AG10803 (cell line): ENCODE data around the gene TMEM123.
"Not testable (repeated sequence)": the region's sequence is repeated elsewhere in the genome, so short reads cannot be mapped to it uniquely, and the experiment has no call there.

Experiments
- DNase-seq: peaks from one replicate; pipeline ENCODE4 v3.0.0; 2010; ENCODE audit warnings: low read depth
- H3K4me3 ChIP-seq: 2 replicates; pipeline ENCODE4 v1.5.1; 2011; ENCODE audit warnings: mild to moderate bottlenecking, low read length, control low read depth
- TF ChIP-seq, protein P1 (sequence below): conservative IDR thresholded peaks from 2 replicates; pipeline ENCODE4 v1.5.1; 2011; ENCODE audit warnings: mild to moderate bottlenecking, low read length, control low read depth, inconsistent platforms

Gene TMEM123

DNA sequence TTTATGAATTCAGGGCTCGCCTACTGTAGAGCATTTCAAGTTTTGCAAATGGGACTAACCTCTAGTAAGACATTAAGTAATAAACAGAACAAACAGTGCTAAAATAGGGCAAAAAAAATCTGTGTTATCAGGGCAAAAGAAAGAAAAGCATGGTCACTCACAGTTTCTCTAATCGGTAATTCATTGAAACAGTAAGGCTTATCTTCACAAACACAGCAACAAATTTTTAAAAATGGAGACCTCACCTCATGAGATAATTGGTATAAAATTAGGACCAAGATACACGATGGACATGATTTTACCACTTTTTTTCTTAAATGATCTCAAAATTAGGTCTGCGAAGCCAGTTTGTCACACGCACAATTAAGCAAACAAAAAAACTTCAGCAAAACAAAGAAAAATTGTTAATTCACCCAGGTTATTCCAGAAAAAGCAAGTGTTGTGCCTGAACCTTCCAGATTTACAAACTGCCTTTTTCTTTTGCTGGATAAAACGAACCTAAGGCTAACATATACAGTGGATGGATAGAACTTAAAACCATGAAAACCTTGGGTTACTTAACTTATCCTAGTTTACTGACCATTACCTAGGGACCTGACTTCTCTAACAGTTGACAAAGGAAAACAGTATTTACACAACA lies 1.4 kb downstream of the TMEM123 start:
- TF ChIP-seq, protein P1, sequence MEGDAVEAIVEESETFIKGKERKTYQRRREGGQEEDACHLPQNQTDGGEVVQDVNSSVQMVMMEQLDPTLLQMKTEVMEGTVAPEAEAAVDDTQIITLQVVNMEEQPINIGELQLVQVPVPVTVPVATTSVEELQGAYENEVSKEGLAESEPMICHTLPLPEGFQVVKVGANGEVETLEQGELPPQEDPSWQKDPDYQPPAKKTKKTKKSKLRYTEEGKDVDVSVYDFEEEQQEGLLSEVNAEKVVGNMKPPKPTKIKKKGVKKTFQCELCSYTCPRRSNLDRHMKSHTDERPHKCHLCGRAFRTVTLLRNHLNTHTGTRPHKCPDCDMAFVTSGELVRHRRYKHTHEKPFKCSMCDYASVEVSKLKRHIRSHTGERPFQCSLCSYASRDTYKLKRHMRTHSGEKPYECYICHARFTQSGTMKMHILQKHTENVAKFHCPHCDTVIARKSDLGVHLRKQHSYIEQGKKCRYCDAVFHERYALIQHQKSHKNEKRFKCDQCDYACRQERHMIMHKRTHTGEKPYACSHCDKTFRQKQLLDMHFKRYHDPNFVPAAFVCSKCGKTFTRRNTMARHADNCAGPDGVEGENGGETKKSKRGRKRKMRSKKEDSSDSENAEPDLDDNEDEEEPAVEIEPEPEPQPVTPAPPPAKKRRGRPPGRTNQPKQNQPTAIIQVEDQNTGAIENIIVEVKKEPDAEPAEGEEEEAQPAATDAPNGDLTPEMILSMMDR: no peak
- peak overlapping the region; percentile 81 for H3K4me3 ChIP-seq
- no peak for DNase-seq

DNA sequence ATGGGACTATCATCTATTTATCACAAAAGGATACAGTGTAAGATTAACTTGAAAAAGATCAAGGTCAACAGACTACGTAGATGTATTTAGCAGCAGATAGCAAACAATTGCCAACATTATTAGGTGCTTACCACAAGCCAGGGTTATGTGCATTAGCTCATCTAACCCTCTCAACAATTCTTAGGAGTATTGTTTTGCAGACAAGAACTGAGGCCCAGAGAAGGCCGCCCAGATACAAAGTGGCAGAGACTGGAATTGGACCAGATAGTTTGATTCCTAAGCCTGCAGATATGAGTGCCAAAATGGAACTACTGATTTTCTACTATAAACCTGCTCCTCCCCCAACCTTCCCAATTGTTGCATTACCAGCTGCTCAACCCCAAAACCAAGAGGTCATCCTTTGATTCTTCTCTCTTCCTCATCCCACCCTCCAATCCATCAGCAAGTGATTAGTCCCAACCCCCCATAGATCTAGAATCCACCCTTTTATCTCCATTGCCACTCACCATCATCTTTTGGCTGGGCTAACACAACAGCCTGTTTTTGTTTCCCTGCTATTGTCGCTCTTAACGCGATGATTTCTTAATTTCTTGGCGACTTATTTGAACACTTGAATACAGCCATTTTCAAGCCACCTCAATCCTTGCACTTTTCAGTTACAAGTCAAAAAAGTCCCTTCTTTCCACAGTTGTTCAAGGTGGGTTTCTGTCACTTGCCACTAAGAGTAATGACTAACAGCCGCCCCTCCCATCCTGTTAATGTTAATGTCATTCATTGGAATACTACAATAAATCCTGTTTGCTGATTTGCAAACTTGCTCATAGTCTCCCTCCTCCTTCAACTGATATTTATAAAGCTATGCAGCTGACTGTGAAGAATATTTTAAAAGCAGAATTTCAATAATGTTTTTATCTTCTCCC lies 2.7 kb downstream of the TMEM123 start:
- no peak overlapping the region for H3K4me3 ChIP-seq
- no peak for DNase-seq
- TF ChIP-seq, protein P1: no peak

DNA sequence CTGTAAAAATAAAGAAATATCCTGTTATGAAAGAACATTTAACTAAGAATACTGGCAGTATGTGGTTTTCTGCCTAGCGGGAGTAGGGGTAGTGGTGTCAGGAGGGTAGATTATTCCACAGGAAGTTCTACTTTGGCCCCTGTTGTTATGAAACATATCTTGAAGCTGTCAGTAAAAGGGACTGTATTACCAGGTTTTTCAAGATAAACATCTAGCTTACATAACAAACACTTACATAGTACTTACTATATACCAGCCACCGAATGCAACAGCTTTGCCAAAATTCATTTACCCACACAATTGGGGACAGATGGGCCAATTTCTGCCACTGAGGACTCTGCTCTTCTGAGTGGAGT lies 3.7 kb downstream of the TMEM123 start:
- TF ChIP-seq, protein P1: no peak
- no peak for DNase-seq
- H3K4me3 ChIP-seq: no peak overlapping the region

DNA sequence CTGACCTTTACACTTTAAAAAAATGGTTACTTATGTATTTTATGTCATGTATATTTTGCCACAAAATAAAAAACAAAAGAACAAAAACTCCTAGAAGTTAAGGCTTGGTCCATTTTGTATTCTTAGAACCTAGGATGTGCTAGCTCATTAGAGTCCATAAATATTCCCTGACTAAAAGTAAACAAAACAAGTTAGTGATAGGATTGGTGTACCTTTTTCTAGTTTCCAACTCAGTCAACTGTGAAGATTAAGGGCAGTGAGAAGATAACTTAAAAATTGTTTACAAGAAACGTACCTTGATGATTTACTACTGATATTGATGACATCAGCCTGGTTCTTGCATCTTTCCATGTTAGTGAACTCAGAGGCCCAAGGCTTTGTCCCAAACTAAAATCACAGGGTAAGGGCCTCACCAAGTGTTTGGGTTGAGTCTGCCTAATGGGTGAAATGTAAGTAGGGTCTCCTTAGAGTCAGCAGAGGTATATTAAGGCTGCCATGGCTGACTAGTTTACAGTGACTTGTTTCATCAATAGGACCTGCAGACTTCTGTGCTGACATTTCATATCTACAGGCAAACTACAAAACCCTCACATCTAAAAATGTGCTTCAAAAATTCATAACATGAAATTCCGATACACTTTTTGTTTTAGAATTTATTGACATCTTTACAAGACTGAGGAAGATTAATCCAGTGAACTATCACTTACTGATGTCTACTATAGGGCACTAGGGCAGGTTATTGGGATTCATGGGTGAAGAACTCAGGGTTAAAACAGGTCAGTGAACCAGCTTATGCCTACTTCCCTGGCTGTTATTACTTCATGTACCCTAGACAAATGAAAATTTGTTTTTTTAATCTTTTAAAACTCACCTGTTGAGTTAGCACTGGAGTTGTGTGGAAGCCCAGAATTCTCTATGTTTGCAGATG lies 4.4 kb downstream of the TMEM123 start:
- DNase-seq: no peak
- H3K4me3 ChIP-seq: no peak overlapping the region
- TF ChIP-seq, protein P1: no peak

DNA sequence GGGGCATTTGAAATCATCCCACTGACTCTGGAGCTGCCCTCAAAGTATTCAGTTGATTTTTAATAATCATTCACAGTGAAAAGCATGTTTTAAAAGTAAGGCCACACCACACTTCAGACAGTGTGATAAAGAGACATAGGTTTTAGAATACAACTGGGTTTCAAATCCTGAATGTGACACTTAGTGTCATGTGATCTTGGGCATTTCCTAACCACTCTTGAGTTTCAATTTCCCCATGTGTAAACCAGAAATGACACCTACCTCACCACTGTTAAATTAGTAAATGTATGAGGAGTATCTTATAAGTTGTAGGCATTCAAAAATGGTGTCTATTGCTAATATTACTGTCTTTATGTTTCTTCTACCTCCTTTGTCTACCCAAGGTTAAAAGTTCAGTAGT lies 5.4 kb downstream of the TMEM123 start:
- no peak for DNase-seq
- TF ChIP-seq, protein P1: no peak
- no peak overlapping the region for H3K4me3 ChIP-seq

DNA sequence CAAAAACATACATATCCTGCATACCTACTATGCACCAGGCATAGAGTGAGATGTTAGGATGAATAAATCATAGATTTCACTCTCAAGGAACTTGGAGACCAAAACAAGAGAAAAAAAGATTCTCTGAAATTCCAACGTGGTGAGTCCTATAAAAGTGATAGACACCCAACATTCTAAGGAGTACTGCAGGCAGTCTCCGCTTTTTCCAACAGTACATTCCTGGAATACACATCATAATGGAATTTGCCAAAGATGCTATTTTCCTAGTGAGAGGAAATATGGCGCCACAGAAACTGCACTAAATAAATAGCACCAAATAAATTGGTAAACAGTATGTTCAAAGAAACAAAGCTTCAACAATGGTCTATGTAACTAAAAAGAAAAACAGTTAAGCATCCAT lies 6.0 kb downstream of the TMEM123 start:
- DNase-seq: peak; percentile 83
- H3K4me3 ChIP-seq: no peak overlapping the region
- TF ChIP-seq, protein P1: no peak

DNA sequence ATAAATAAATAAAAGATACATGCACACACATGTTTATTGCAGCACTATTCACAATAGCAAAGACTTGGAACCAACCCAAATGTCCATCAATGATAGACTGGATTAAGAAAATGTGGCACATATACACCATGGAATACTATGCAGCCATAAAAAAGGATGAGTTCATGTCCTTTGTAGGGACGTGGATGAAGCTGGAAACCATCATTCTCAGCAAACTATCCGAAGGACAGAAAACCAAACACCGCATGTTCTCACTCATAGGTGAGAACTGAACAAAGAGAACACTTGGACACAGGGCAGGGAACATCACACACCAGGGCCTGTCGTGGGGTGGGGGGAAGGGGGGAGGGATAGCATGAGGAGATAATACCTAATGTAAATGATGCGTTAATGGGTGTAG lies 7.9 kb downstream of the TMEM123 start:
- DNase-seq, H3K4me3 ChIP-seq: not testable (repeated sequence)

DNA sequence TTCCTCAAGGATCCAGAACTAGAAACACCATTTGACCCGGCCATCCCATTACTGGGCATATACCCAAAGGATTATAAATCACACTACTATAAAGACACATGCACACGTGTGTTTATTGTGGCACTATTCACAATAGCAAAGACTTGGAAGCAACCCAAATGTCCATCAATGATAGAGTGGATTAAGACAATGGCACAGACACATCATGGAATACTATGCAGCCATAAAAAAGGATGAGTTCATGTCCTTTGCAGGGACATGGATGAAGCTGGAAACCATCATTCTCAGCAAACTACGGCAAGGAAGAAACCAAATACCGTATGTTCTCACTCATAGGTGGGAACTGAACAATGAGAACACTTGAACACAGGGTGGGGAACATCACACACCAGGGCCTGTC lies 8.4 kb downstream of the TMEM123 start:
- H3K4me3 ChIP-seq, DNase-seq: not testable (repeated sequence)

DNA sequence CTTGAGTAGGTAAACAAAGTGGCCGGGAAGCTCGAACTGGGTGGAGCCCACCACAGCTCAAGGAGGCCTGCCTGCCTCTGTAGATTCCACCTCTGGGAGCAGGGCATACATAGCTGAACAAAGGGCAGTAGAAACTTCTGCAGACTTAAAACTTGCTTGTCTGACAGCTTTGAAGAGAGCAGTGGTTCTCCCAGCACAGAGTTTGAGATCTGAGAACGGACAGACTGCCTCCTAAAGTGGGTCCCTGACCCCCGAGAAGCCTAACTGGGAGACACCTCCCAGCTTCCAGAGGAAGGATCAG lies 13.6 kb downstream of the TMEM123 start:
- H3K4me3 ChIP-seq, DNase-seq: not testable (repeated sequence)
